GM19328 (cell line): Measurements from ENCODE around the gene SHC2.
"Not testable (repeated sequence)": the region's sequence is repeated elsewhere in the genome, so short reads cannot be mapped to it uniquely, and the experiment has no call there.

ENCODE experiments used
- ATAC-seq: cut with Tn5 transposase; IDR thresholded peaks from one replicate; pipeline ENCODE4 v1.9.1; 2021; ENCODE audit warnings: mild to moderate bottlenecking, moderate library complexity; ENCODE audit not compliant: unreplicated experiment

SHC2 gene

GRCh38 chr19:408441-408901, 52.4 kb downstream of the SHC2 start:
- ATAC-seq, result no peak

- no peak for ATAC-seq
Measured at GRCh38 chr19:407511-408440, 53.1 kb downstream of the SHC2 start.

GRCh38 chr19:406971-407510, 53.8 kb downstream of the SHC2 start:
- no peak for ATAC-seq

GRCh38 chr19:406135-406781, 54.6 kb downstream of the SHC2 start:
- no peak for ATAC-seq

- ATAC-seq, result no peak
Measured at GRCh38 chr19:405121-405965, 55.5 kb downstream of the SHC2 start.

- no peak for ATAC-seq
Measured at GRCh38 chr19:403221-404027, 57.4 kb downstream of the SHC2 start.

GRCh38 chr19:402786-403185, 58.0 kb downstream of the SHC2 start:
- no peak for ATAC-seq

- no peak for ATAC-seq
Measured at GRCh38 chr19:401866-402511, 58.8 kb downstream of the SHC2 start.

- ATAC-seq, result no peak
Measured at GRCh38 chr19:400976-401865, 59.6 kb downstream of the SHC2 start.

- ATAC-seq, result no peak
Measured at GRCh38 chr19:399370-399769, 61.5 kb downstream of the SHC2 start.

GRCh38 chr19:398719-399118, 62.1 kb downstream of the SHC2 start:
- ATAC-seq, result no peak

- ATAC-seq, result no peak
Measured at GRCh38 chr19:397941-398706, 62.7 kb downstream of the SHC2 start.

- no peak for ATAC-seq
Measured at GRCh38 chr19:397321-397720, 63.5 kb downstream of the SHC2 start.

- ATAC-seq, result no peak
Measured at GRCh38 chr19:395467-395866, 65.4 kb downstream of the SHC2 start.

GRCh38 chr19:394857-395256, 66.0 kb downstream of the SHC2 start:
- not testable (repeated sequence) for ATAC-seq

GRCh38 chr19:393560-393959, 67.3 kb downstream of the SHC2 start:
- ATAC-seq, result not testable (repeated sequence)

GRCh38 chr19:392375-392970, 68.4 kb downstream of the SHC2 start:
- ATAC-seq, result no peak
